Activated T-cell treated with anti-CD3 and anti-CD28 coated beads for 1 hour (primary cell): ENCODE data around the gene SIM2.

Experiments
- DNase-seq: peaks from one replicate; pipeline ENCODE4 v3.0.0-alpha.2; 2020; ENCODE audit warnings: low read depth

The SIM2 gene

DNA sequence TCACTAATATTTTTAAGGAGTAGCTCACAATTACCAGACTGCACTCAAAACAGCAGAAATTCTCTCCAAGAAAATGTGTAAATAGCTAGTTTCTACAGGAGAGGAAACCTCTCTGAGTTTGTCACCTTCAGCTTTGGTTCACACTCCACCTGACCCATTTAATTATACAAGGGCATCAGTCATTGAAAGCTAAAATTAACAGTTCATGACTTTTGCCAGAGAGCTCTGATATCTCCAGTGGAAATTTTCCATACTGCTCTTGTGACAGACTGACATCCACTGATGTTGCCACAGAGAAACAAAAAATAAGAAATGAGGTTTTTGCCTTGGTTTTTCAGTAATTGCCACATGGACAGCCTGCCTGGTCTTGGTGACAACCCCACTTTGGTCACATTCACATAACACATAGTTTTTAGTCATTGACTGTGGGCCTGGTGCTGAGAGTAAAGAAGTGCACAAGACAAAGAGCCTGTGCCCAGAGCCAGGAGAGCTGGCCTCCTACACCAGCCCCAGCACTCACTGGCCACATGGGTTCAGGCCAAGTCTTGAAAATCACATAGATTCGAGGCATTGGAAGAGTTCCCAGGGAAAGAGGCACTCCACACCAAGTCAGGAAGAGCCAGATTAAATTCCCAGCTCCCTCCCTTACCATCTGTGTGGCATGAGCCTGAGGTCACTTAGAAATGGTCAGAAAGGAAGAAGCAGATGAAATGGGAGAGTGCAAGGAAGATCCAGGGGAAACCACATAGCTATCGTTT lies 13.8 kb upstream of the SIM2 start:
- DNase-seq: no peak

DNA sequence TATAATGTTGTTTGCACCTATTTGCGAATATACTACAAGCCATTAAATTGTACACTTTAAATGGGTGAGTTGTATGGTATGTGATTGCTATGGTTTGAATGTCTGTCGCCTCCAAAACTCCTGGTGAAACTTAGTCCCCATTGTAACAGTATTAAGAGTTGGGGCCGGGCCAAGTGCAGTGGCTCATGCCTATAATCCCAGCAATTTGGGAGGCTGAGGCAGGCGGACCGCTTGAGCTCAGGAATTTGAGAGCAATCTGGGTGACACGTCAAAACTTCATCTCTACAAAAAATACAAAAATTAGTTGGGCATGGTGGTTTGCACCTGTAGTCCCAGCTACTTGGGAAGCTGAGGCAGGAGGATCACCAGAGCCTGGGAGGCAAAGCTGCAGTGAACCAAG lies 12.0 kb upstream of the SIM2 start:
- DNase-seq: no peak

DNA sequence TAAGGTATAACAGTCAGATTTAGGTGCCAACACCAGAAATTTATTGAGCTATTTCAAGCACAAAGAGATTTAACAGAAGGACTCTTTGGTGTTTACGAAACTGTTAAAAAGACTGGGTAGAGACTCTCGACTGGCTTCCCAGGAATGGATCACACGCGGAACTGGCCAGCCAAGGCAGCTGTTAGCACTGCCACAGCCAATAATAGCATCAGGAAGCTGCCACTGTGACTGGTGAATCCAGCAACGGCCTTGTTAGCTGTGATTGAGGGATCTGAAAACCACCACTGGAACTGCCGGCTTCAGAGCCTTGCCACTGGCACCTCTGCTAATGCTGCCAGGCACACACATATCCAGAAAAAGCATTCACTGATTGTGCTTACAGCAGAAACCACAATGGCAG lies 10.6 kb upstream of the SIM2 start:
- DNase-seq: no peak

DNA sequence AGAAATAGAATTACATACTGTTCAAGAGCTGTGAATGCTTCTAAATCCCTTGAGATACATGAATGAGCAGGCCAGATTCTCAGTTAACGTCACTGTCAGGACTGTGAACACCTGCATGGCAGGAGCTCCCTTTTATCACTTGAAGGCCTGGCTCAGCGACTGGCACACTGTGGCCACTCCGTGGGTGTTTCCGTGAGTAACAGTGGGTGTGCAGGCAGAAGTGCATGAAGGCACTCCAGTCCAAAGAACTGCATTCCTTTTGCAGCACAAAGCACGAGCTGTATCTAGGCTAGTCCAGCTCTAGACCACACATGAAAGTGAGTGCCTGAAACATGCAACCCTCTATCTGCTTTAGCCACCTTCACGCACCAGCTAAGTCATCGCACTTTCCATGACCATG lies 9.6 kb upstream of the SIM2 start:
- DNase-seq: no peak

DNA sequence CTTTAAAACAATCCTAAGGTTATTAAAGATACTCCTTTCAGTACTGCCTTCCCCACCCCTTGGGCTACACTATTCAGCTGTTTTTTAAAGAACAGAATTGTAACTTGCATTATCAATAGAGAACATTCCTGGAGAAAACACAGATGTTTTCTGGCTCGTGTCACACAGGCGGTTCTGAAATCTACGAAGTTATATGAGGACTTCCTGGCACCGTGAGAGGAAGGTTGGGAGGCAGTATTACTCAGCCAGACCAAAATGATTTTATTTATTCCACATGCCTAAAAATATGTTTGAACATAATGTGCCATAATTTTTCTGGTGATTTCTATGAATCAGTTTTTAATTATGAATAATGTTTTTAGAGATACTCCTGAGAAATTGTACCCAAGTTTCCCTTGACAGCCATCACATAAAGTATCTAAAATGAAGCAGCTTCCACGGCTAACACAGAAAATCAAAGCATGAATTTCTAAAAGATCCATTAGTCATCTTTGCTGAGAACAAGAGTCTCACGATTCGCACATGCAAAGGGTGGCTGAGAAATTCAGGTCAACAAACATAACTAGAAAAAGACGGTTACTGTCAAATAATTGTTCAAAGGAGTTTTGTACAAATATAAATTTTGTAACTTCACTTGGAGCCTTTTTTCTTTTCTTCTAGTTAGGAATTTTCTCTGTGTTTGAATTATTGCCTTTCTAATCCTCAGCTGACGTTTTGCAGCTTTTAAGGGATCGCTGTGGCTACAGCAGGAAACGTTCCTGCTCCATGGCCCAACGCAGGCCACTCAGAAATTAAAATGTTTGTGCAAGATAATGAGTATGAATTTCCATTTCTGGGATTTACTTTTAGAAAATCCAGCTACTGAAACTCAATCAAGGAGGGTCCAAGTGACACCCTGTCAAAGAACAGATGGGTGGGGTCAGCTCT lies 8.0 kb upstream of the SIM2 start:
- no peak for DNase-seq

DNA sequence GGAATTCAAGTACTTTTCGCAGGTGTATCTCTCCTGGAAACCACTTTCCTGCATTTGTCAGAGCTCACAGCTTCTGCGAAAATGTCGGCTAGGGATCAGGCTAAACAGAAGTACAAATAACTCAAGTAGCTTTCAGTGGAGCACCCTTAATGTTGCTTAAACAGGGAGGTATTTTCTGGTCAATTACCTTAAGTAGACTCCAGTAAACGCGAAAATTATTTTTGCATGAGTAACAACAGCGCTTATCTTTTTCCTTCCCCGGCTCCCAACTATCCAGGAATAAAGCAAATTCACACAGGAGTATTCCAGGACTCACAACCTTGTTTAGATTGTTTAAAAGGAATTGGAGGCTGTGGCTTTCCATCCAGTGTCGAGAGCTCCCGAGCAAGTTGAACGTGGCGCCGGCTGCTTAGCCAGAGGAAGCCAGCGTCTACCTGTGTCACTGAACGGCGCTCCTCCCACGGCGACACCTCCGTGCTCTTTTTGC lies 7.3 kb upstream of the SIM2 start:
- DNase-seq: no peak

DNA sequence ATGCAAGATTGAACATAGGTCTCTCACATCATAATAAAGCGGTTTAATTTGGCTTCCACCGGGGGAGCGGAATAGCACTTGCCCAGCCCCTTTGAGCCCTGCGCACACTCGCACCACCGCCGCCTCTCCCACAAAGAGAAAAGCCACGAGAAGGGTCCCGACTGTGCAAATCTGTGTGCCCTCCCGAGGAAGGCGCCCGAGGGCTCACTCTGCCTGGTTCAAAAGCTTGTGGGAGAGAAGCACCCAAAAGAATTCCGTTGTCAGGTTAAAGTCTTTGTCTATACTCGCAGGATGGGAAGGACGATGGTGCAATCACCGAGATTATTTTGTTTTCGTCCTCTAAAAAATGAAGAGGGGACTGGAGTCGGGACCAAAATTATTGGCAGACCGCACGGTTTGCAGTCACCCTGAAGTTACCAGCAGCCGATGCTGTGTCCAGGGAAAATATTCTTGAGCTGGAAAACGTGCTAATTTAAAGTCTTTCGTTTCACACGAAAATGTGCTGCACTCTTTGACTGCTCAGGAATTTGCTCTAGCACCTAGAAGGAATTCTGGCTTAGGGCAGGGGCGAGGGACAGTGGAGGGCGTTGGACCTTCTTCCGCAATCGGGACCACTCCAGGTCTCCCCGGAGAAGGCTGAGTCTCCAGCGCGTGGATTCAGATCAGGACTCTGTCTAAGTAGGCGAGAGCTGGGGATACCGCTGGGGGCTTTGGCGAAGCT lies 6.6 kb upstream of the SIM2 start:
- DNase-seq: no peak

DNA sequence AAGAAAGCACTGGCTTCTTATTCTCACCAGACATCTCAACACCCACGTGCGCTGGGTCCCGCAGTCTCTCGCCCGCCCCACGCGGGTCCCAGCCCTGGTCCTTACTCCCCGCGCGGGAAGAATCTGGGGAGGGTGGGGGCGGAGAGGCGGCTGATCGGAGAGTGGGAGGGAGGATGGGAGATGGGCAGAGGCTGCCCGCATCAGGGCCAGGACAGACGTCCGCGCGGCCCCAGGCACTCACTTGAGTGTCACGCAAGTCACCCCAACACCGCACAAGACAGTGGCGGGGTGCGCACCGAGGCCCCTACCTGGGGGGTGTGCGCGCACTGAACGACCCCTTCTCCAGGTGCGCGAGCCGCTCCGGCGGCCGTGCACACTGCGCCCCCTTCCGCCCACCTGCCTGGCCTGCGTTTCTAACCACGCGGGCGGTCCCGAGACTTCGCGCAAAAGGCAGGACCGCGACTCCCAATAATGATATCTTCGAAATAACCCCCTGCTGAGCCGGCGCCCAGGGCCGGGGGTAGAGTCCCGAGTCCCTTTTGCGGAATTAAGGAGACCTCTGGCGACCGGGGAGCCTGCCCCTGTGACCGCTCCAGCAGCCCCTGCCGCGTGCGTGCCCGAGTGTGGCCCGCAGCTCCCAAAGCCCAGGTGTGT lies 6.0 kb upstream of the SIM2 start:
- DNase-seq: no peak

DNA sequence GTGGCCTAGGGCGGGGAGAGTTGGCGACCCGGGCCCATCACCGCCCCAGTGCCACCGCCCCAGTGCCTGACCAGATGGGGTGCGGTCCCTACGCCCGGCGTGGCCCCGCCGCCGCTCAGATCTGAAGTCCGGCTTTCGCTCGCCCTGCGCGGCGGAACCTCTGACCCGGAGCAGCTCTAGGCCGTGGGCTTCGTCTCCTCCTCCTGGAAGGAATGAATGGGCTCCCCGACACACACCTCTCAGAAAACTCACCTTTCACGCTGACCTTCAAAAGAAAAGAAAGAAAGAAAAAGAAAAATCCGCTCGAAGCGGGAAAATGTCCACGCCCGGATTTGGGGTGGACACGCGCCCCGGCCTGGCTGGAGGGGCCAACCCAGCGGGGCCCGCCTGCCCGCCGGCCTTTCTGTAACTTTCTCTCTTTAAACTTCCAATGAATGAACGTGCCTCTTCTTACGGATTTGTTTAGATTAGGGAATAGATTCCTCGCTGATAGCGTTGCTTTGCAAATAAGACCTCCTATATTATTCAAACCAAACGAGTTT lies 5.4 kb upstream of the SIM2 start:
- no peak for DNase-seq

DNA sequence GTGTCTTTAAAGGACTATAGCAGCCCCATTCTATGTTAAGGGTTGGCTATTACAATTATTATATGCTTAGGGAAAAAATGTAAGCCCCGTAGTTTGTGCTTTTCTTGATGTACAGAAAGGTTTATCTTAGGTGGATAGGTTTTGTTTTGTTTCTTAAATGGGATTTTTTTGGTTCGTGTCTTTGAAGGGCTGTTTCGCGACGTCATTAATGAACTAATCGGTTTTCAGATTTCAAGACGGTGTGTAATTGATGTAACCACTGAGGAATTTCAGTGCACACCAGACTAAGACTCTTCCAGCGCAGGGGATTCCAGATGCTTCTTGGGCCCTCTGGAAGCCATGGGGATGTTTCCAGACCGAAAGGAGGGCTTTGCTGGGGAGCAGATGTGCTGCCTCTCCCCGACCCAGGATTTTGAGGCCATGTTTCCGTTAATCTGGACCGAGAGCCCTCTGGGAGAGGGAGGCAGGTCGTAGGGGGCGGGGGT lies 4.8 kb upstream of the SIM2 start:
- DNase-seq: no peak

DNA sequence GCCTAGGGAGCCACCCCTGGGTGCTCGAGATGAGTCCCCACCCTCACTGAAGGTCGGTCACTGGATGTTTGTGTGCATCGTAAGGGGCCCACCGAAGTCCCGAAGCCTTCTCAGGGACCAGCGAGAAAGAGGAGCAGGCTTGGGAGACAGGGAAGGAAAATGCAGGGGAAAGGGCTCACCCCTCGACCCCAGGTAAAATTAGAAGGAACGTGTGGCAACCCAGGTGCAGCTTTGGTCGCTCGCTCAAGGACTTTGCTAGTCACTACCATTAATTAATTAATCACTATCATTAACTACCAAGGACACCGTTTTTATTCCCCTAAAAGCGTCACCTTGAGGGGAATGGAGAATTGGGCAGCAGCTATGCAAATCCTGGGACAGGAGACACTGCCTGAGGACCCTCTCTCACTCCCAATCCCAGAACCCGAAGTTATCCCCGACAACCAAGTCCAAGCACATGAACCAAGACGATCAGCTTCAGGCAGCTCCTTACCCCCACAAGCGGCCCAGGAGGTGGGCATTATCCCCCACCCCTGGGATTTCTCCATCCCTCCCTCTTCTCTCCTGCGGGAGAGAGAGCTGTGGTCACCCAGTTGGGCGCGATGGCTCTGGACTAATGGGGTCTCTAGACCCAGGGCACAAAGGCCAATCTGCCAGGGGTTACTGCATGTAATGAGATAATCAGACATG lies 4.2 kb upstream of the SIM2 start:
- no peak for DNase-seq

DNA sequence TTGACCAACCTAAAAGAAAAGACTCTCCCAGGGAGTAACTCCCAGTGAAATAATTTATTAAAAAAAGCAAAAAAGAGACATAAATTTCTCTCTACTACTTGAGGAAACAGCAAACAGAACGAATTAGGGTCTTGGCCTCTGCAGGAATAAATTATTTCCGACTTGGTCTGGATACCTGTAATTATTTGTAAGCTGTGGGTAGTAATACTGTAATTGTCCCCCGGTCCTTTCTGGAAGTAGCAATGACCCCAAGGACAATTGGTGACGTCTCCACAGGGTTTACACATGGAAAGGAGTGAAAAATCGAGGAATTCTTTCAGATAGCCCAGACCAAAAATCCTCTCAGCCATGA lies 3.7 kb upstream of the SIM2 start:
- DNase-seq: no peak

DNA sequence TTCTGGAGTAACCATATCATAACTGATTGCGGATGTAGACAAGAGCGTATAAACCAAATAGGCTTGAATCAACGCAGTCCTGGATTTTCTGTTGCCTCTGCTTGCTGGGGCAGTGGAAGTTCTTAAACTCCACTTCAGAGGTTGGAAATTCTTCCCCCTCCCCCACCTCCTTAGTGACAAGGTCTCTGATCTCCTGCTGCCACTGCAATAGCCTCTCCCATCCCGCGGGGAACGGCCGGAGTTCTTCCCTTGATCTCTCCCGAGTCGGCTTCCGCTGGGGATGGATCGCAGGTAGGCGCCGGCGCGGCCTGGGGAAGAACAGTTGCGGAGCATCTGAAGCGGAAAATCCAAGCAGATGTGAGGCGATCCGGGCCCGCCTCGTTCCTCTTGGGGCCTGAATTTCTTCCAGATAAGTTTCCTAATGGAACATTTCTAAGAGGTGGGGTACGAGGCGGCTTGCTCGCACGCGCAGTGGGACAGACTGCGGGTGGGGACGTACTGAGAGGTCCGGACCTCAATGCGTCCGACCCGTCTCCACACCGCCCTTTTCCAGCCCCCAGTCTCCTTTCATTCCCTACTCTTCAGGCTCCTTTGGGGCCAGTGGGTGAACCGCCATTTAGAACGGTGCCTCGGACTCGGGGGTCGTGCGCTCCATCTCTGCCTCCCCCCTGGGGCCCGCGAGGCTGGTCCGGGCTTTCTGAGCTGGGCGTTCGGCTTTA lies 3.1 kb upstream of the SIM2 start:
- no peak for DNase-seq

DNA sequence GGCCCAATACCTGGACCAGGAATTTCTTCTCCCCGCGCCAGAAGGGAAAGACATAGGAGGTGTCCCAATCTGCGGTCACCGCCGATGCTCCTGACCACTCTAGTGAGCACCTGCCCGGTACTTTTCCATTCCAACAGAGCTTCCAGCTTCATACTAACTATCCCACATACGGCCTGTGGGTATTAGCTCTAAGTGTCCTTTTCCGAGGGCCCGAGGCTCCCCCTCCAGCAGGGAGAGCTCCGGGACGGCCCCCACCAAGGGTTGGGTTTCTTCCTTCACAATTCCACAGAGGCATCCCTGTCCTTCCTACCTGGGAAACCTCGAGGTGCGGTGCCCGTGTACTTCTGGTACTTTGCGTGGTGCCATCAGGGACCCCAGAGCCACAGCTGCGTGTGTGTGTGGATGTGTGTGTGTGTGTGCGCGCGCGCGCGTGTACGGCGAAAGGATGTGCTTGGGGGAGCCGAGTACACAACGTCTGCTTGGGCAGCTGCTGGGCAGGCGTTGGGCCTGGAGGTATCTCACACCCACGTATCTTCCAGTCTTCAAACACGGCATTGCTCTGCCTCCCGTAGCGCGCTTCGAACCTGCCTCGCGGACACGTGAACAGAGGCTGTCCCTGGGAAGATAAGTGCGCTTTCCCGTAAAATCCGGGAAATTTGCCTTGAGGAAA lies 2.4 kb upstream of the SIM2 start:
- DNase-seq: no peak

DNA sequence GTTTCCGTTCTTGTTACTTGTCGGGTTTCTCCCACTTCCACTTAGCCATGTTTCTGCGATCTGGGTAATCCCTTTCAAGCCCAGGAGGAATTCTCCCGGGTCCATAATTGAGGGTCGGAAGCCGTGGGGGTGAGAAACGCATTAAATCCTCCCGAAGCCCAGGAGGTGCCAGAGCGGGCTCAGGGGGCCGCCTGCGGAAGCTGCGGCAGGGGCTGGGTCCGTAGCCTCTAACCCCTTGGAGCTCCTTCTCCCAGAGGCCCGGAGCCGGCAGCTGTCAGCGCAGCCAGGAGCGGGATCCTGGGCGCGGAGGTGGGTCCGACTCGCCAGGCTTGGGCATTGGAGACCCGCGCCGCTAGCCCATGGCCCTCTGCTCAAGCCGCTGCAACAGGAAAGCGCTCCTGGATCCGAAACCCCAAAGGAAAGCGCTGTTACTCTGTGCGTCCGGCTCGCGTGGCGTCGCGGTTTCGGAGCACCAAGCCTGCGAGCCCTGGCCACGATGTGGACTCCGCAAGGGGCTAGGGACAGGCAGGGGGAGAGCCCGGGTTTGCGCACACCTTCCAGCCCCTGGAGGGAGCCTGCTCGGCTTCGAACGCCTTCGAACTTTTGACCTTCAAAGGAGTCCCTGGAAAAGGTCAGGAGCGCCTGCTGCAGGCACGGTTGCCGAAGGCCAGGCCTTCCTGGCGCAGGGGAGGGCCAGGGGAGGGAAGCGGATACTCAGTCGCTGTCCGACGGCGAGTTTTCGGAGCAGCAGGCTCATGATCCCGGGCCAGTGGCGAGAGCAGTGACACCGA lies 1.7 kb upstream of the SIM2 start:
- no peak for DNase-seq

DNA sequence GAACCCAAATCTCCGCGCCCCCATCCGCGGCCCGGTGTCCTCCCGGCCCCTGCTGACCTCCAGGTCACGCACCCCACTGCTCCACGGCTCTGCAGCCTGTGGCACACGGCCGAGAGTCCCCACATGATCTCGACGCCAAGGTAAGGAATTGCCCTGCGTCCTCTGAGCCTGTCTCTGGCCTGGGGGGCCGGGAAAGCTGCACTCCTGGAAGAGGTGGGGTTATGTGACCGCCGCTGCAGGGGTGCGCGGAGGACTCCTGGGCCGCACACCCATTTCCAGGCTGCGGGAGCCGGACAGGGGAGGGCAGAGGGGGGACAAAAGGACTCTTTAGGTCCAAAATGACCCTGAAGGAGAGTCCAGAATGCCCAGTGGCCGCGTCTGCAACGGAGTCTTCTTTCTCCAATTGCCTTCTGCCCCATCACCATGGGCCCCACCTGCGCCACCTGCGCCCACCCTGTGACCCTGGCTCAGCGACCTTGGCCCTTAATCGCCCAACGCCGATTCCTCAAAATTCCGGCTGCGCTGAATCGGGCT lies 997 bp upstream of the SIM2 start:
- DNase-seq: no peak

DNA sequence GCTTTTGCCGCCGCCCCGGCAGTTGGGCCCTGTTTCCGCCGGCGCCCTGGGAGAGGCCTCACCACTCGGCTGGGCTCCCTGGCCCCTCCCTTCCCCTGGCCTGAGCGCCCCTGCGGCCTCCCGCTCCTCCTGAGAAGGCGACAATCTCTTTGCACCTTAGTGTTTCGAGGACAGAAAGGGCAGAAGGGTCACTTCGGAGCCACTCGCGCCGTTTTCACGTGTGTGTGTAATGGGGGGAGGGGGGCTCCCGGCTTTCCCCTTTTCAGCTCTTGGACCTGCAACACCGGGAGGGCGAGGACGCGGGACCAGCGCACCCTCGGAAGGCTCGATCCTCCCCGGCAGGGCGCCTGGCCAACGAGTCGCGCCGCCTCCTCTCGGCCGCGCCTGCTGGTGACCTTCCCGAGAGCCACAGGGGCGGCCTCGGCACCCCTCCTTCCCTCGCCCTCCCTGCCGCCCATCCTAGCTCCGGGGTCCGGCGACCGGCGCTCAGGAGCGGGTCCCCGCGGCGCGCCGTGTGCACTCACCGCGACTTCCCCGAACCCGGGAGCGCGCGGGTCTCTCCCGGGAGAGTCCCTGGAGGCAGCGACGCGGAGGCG lies 432 bp upstream of the SIM2 start:
- DNase-seq: no peak

DNA sequence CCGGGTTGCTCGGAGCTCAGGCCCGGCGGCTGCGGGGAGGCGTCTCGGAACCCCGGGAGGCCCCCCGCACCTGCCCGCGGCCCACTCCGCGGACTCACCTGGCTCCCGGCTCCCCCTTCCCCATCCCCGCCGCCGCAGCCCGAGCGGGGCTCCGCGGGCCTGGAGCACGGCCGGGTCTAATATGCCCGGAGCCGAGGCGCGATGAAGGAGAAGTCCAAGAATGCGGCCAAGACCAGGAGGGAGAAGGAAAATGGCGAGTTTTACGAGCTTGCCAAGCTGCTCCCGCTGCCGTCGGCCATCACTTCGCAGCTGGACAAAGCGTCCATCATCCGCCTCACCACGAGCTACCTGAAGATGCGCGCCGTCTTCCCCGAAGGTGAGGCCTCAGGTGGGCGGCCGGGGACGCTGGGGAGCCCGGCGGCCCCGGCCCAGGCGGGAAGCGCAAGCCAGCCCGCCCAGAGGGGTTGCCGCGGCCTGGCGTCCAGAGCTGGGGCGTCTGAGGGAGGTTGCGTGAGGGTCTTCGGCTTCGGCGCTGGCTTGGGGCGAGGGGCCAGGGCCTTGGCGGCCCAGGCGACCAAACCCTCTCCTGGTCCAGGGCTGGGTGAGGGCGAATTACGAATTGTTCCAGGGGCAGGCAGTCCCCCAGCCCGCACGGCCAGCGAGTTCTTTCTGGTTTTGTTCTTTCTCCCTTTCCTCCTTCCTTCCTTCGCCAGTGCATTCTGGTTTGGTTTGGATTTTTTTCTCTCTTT lies 805 bp downstream of the SIM2 start:
- no peak for DNase-seq
